Loucy (cell line): Measurements from ENCODE around the gene CAMTA1.

Experiments used
- H2AFZ ChIP-seq: fragments of 200-600 bp; sonication (generic); 2 replicates; pipeline ENCODE4 v1.6.0; 2016; ENCODE audit warnings: antibody characterized with exemption, mild to moderate bottlenecking, low read length, moderate library complexity
- H3F3A ChIP-seq: fragments of 200-600 bp; 2 replicates; pipeline ENCODE4 v1.6.0; 2016; ENCODE audit warnings: antibody characterized with exemption, low read depth, mild to moderate bottlenecking
- H3K27me3 ChIP-seq: fragments of 200-600 bp; sonication (generic); 2 replicates; pipeline ENCODE4 v1.6.1; 2014; ENCODE audit warnings: low read length, mild to moderate bottlenecking; ENCODE audit not compliant: insufficient read depth, poor library complexity, severe bottlenecking
- H3K36me3 ChIP-seq: fragments of 200-600 bp; sonication (generic); 2 replicates; pipeline ENCODE4 v1.6.1; 2016; ENCODE audit warnings: low read length; ENCODE audit not compliant: insufficient read depth
- H3K4me1 ChIP-seq: fragments of 200-600 bp; sonication (generic); 2 replicates; pipeline ENCODE4 v1.5.1; 2014; ENCODE audit warnings: low read length, mild to moderate bottlenecking; ENCODE audit not compliant: insufficient read depth, poor library complexity, severe bottlenecking
- H3K4me2 ChIP-seq: fragments of 200-600 bp; sonication (generic); 2 replicates; pipeline ENCODE4 v1.6.0; 2014; ENCODE audit warnings: antibody characterized with exemption, low read length, low read depth, mild to moderate bottlenecking; ENCODE audit not compliant: poor library complexity, severe bottlenecking
- H3K4me3 ChIP-seq: fragments of 200-600 bp; sonication (generic); 2 replicates; pipeline ENCODE4 v1.5.1; 2014; ENCODE audit warnings: low read length, mild to moderate bottlenecking, mixed read lengths; ENCODE audit not compliant: poor library complexity, severe bottlenecking
- H3K79me2 ChIP-seq: fragments of 200-600 bp; sonication (generic); 2 replicates; pipeline ENCODE4 v1.6.1; 2014; ENCODE audit warnings: low read length; ENCODE audit not compliant: insufficient read depth
- H3K9ac ChIP-seq: fragments of 200-600 bp; sonication (generic); 2 replicates; pipeline ENCODE4 v1.6.0; 2014; ENCODE audit warnings: mild to moderate bottlenecking, low read depth, low read length, moderate library complexity; ENCODE audit not compliant: poor library complexity, severe bottlenecking
- H3K9me2 ChIP-seq: fragments of 200-600 bp; sonication (generic); replicated peaks from 2 replicates; pipeline ENCODE4 v1.6.1; 2016; ENCODE audit warnings: low read depth, low read length, mixed read lengths
- H3K9me3 ChIP-seq: fragments of 200-600 bp; sonication (generic); 2 replicates; pipeline ENCODE4 v1.6.1; 2014; ENCODE audit warnings: mild to moderate bottlenecking, antibody characterized with exemption, low read length, low read depth; ENCODE audit not compliant: insufficient read depth
- H4K20me1 ChIP-seq: fragments of 200-600 bp; sonication (generic); 2 replicates; pipeline ENCODE4 v1.6.0; 2014; ENCODE audit warnings: antibody characterized with exemption, low read length, mild to moderate bottlenecking; ENCODE audit not compliant: insufficient read depth, poor library complexity, severe bottlenecking
- EZH2phosphoT487 ChIP-seq: fragments of 200-600 bp; IDR thresholded peaks from 2 replicates; pipeline ENCODE4 v1.6.1; 2018; ENCODE audit warnings: antibody characterized with exemption, mild to moderate bottlenecking, moderate library complexity, borderline replicate concordance
- TF ChIP-seq, protein P1 (sequence below): fragments of 200-600 bp; sonication (generic); conservative IDR thresholded peaks from 2 replicates; pipeline ENCODE4 v1.5.1; 2014; ENCODE audit warnings: mild to moderate bottlenecking, antibody characterized with exemption, low read length

Gene CAMTA1

GRCh38 chr1:7039590-7040220 lies 254.5 kb downstream of the CAMTA1 start:
- Histone ChIP-seq H3K4me2 (no peak overlapping the region), H3K9me3 (no peaks in the 10 kb centered on the region), H3K27me3 (no peaks in the 10 kb centered on the region), H3K9ac (no peak overlapping the region), H3K36me3 (no peaks in the 10 kb centered on the region), H3K4me3 (no peak overlapping the region), H3K79me2 (no peaks in the 10 kb centered on the region), H2AFZ (no peak overlapping the region), H3K4me1 (no peaks in the 10 kb centered on the region), H3F3A (no peaks in the 10 kb centered on the region), H4K20me1 (no peaks in the 10 kb centered on the region), H3K9me2 (no peaks in the 10 kb centered on the region)
- no peak for TF ChIP-seq EZH2phosphoT487
- TF ChIP-seq, protein P1, sequence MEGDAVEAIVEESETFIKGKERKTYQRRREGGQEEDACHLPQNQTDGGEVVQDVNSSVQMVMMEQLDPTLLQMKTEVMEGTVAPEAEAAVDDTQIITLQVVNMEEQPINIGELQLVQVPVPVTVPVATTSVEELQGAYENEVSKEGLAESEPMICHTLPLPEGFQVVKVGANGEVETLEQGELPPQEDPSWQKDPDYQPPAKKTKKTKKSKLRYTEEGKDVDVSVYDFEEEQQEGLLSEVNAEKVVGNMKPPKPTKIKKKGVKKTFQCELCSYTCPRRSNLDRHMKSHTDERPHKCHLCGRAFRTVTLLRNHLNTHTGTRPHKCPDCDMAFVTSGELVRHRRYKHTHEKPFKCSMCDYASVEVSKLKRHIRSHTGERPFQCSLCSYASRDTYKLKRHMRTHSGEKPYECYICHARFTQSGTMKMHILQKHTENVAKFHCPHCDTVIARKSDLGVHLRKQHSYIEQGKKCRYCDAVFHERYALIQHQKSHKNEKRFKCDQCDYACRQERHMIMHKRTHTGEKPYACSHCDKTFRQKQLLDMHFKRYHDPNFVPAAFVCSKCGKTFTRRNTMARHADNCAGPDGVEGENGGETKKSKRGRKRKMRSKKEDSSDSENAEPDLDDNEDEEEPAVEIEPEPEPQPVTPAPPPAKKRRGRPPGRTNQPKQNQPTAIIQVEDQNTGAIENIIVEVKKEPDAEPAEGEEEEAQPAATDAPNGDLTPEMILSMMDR = no peak

- Histone ChIP-seq H3K4me3 (no peak overlapping the region), H3K4me1 (no peaks in the 10 kb centered on the region), H3K79me2 (no peaks in the 10 kb centered on the region), H4K20me1 (no peaks in the 10 kb centered on the region), H3K9ac (no peak overlapping the region), H3K4me2 (no peak overlapping the region), H3K36me3 (no peaks in the 10 kb centered on the region), H3K27me3 (no peaks in the 10 kb centered on the region), H3K9me2 (no peaks in the 10 kb centered on the region), H2AFZ (no peak overlapping the region), H3F3A (no peaks in the 10 kb centered on the region), H3K9me3 (no peaks in the 10 kb centered on the region)
- TF ChIP-seq, protein P1 = no peak
- no peak for TF ChIP-seq EZH2phosphoT487
These were observed 255.9 kb downstream of the CAMTA1 start for GRCh38 chr1:7040969-7041695.

DNA sequence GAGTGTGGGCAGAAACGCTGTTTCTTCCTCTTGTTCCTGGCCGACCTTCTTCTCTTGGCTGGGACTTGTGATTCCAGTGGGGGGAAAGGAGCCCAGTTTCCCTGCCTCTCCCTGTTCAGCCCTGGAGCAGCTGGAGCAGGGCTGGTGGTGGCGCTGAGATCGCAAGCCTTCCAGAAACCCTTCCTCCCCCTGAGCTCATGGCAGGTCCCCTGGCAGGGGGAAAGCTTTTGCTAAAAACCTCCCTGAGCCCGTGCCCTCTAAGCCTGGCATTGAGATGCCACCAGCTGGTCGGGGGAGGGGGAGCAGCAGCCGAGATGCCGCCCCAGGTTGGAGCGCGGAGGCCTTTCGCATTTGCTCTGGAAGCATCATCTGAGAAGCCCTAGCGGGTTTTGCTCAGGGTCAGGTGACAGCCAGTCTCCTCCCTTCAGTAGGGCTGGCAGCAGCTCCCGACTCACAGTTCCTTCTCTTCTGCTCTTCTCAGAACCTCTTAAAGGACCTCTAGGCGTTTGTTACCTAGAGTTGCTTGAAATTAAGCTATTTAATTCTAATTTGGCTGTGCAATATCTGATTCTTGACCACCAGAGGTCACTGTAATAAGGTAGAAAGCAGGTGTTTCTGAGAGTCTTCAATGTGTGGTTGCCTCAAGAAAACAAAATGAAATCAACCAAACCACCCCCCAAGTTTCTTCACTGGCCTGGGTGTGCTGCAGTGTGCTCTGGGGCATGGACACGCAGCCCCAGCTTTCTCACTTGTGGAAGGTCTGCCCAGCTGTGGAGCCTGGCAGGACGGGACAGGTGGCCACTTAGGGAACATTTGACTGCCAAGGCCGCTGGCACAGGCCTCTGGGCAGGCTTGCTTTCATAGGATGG lies 257.3 kb downstream of the CAMTA1 start:
- H3K79me2 ChIP-seq = no peaks in the 10 kb centered on the region
- H3K9me2 ChIP-seq = no peaks in the 10 kb centered on the region

More for the DNA sequence above, 257.3 kb downstream of the CAMTA1 start:
- Histone ChIP-seq H3K9me3 (no peaks in the 10 kb centered on the region), H3K4me1 (no peaks in the 10 kb centered on the region), H2AFZ (no peak overlapping the region), H3K4me2 (no peak overlapping the region), H3K36me3 (no peaks in the 10 kb centered on the region), H3K4me3 (no peak overlapping the region), H3F3A (no peaks in the 10 kb centered on the region), H4K20me1 (no peaks in the 10 kb centered on the region), H3K9ac (no peak overlapping the region), H3K27me3 (no peaks in the 10 kb centered on the region)
- TF ChIP-seq EZH2phosphoT487 = no peak
- TF ChIP-seq, protein P1 = peak; percentile 72
